Kidney epithelial cell (primary cell): Measurements from ENCODE around the gene CERS1. TPM values are rescaled to one million over a fixed set of nuclear protein-coding genes. Genes with fewer than 3 reads are reported as not detected.
A peak's percentile ranks its signal among the peaks of the same experiment; 100 is the strongest.

Experiments used
- DNase-seq: peaks from one replicate; pipeline ENCODE4 v3.0.0-alpha.2; 2010; ENCODE audit warnings: low read depth
- H3K27me3 ChIP-seq: 2 replicates; pipeline ENCODE4 v1.6.0; 2011; ENCODE audit warnings: low read length; ENCODE audit not compliant: control insufficient read depth, insufficient read depth
- H3K36me3 ChIP-seq: 2 replicates; pipeline ENCODE4 v1.5.1; 2011; ENCODE audit warnings: low read length; ENCODE audit not compliant: control insufficient read depth, insufficient read depth
- H3K4me3 ChIP-seq: 2 replicates; pipeline ENCODE4 v1.5.1; 2011; ENCODE audit warnings: low read depth, mild to moderate bottlenecking, control low read depth, low read length
- CTCF ChIP-seq: IDR thresholded peaks from 2 replicates; pipeline ENCODE4 v1.5.1; 2011; ENCODE audit warnings: mild to moderate bottlenecking, moderate library complexity, low read length, control low read depth, inconsistent platforms; ENCODE audit not compliant: insufficient read depth, poor library complexity, severe bottlenecking
- total RNA-seq: library from RNA; depleted of rRNA; stranded (reverse); fragments of >200 nt; gene quantifications from 2 replicates; pipeline ENCODE4 v1.2.3, GENCODE V29; 2015

The CERS1 gene
- total RNA-seq, 1 donor from 2014 or later = 2.9 TPM

- H3K36me3 ChIP-seq = peaks cover 9% of the 10 kb centered on the region
- H3K4me3 ChIP-seq = no peak overlapping the region
- no peak for TF ChIP-seq CTCF
- no peak for DNase-seq
- H3K27me3 ChIP-seq = peaks cover 23% of the 10 kb centered on the region
These were observed 27.5 kb downstream of the CERS1 start for GRCh38 chr19:18868380-18869022.

- TF ChIP-seq CTCF = no peak
- H3K36me3 ChIP-seq = peaks cover 9% of the 10 kb centered on the region
- no peak for DNase-seq
- H3K27me3 ChIP-seq = peaks cover 23% of the 10 kb centered on the region
- H3K4me3 ChIP-seq = no peak overlapping the region
These were observed 28.2 kb downstream of the CERS1 start for GRCh38 chr19:18867751-18868150.

- Histone ChIP-seq H3K36me3 (peaks cover 9% of the 10 kb centered on the region), H3K27me3 (peaks cover 23% of the 10 kb centered on the region), H3K4me3 (no peak overlapping the region)
- no peak for DNase-seq
- no peak for TF ChIP-seq CTCF
These were observed 28.8 kb downstream of the CERS1 start for GRCh38 chr19:18867199-18867598.

- peaks cover 9% of the 10 kb centered on the region for H3K36me3 ChIP-seq
- no peak overlapping the region for H3K4me3 ChIP-seq
- no peak for DNase-seq
- H3K27me3 ChIP-seq = peaks cover 23% of the 10 kb centered on the region
- TF ChIP-seq CTCF = no peak
These were observed 29.2 kb downstream of the CERS1 start for GRCh38 chr19:18866800-18867123.

GRCh38 chr19:18865973-18866799 lies 29.8 kb downstream of the CERS1 start:
- DNase-seq = no peak
- Histone ChIP-seq H3K4me3 (no peak overlapping the region), H3K27me3 (peaks cover 23% of the 10 kb centered on the region), H3K36me3 (peaks cover 11% of the 10 kb centered on the region)
- TF ChIP-seq CTCF = peak; percentile 75
